GM12878 (cell line): Measurements from ENCODE around the gene CARD19. TPM values are rescaled to one million over a fixed set of nuclear protein-coding genes. Genes with fewer than 3 reads are reported as not detected.
A peak's percentile ranks its signal among the peaks of the same experiment; 100 is the strongest.

ENCODE experiments used
- ATAC-seq: fragments of 200-7000 bp; cut with Tn5 transposase; 3 replicates; pipeline ENCODE4 v1.9.1; 2020; ENCODE audit warnings: mild to moderate bottlenecking, moderate library complexity
- BruUV-seq: library from RNA; stranded (reverse); fragments of 400-500 nt; replicated peaks from 2 replicates; lab custom pipeline; 2021; lab: Mats Ljungman, UMichigan
- CTCF ChIA-PET: fragments of 300-600 bp; sonication (Branson Sonifier 250); formaldehyde crosslinking; extraction: SDS; loops from one replicate; lab custom pipeline; 2021; ENCODE audit warnings: inconsistent platforms; lab: Yijun Ruan, JAX
- POLR2A ChIA-PET: fragments of 350-600 bp; formaldehyde crosslinking; extraction: SDS; loops from one replicate; lab custom pipeline; 2021; ENCODE audit warnings: inconsistent platforms; lab: Charles Lee
- RAD21 ChIA-PET: fragments of 300-600 bp; sonication (Branson Sonifier 250); formaldehyde crosslinking; loops from one replicate; lab custom pipeline; 2023; ENCODE audit warnings: antibody characterized with exemption; ENCODE audit not compliant: unreplicated experiment; lab: Charles Lee
- SMC1A ChIA-PET: fragments of 300-600 bp; sonication (Branson Sonifier 250); formaldehyde crosslinking; loops from one replicate; lab custom pipeline; 2023; ENCODE audit not compliant: unreplicated experiment, uncharacterized antibody; lab: Charles Lee
- DNase-seq: peaks from one replicate; pipeline ENCODE4 v3.0.0-alpha.2; 2011; ENCODE audit warnings: low read depth, low spot score
- FAIRE-seq: peaks from 3 replicates; lab custom pipeline; 2011; peaks lifted over from hg19 to GRCh38; lab: Jason Lieb, UNC
- H2AFZ ChIP-seq: 2 replicates; pipeline ENCODE4 v1.6.0; 2011; ENCODE audit warnings: low read depth, low read length, control low read depth; ENCODE audit not compliant: control insufficient read depth
- H3K27ac ChIP-seq: 2 replicates; pipeline ENCODE4 v1.5.1; 2011; ENCODE audit warnings: control low read depth; ENCODE audit not compliant: control insufficient read depth, insufficient read depth
- H3K27me3 ChIP-seq, 2 experiments: replicated peaks in 1 of 2; 2 replicates each; pipeline versions ENCODE4 v1.6.0 to v1.6.1; 2011; ENCODE audit warnings: low read length in 1 of 2; ENCODE audit not compliant: control insufficient read depth in 2 of 2, insufficient read depth in 2 of 2
- H3K36me3 ChIP-seq, 2 experiments: 2 replicates each; pipeline ENCODE4 v1.5.1; 2011; ENCODE audit warnings: low read length in 1 of 2; ENCODE audit not compliant: control insufficient read depth in 2 of 2, insufficient read depth in 2 of 2
- H3K4me1 ChIP-seq: 2 replicates; pipeline ENCODE4 v1.6.1; 2011; ENCODE audit warnings: mild to moderate bottlenecking, low read length, moderate library complexity, mixed read lengths; ENCODE audit not compliant: control insufficient read depth, insufficient read depth
- H3K4me2 ChIP-seq: 2 replicates; pipeline ENCODE4 v1.6.0; 2011; ENCODE audit warnings: control low read depth; ENCODE audit not compliant: control insufficient read depth, insufficient read depth
- H3K4me3 ChIP-seq: fragments of 200-600 bp; sonication (generic); 2 replicates; pipeline ENCODE4 v1.5.1; 2016
- H3K79me2 ChIP-seq: 2 replicates; pipeline ENCODE4 v1.6.0; 2011; ENCODE audit warnings: low read length; ENCODE audit not compliant: control insufficient read depth, insufficient read depth
- H3K9ac ChIP-seq: 2 replicates; pipeline ENCODE4 v1.8.0; 2011; ENCODE audit warnings: low read length, control low read depth, mixed read lengths; ENCODE audit not compliant: control insufficient read depth, insufficient read depth
- H3K9me3 ChIP-seq: replicated peaks from 3 replicates; pipeline ENCODE4 v1.5.1; 2011; ENCODE audit warnings: mild to moderate bottlenecking, low read length; ENCODE audit not compliant: control insufficient read depth, insufficient read depth
- H4K20me1 ChIP-seq: 2 replicates; pipeline ENCODE4 v1.6.0; 2011; ENCODE audit not compliant: control insufficient read depth, insufficient read depth
- NKRF ChIP-seq: fragments of 450-650 bp; conservative IDR thresholded peaks from 2 replicates; pipeline ENCODE4 v1.6.1; 2017; ENCODE audit warnings: mild to moderate bottlenecking, moderate library complexity
- PAX5 ChIP-seq: IDR thresholded peaks from 2 replicates; pipeline ENCODE4 v1.6.1; 2011; ENCODE audit warnings: low read depth, low read length, borderline replicate concordance
- SIN3A ChIP-seq: IDR thresholded peaks from 2 replicates; pipeline ENCODE4 v1.6.1; 2012; ENCODE audit warnings: low read depth, low read length, improper control_type of control experiment
- SUZ12 ChIP-seq: fragments of 200-600 bp; sonication (generic); IDR thresholded peaks from one replicate; pipeline ENCODE4 v1.6.1; 2018; ENCODE audit warnings: antibody characterized with exemption, mild to moderate bottlenecking; ENCODE audit not compliant: unreplicated experiment
- TAF1 ChIP-seq: IDR thresholded peaks from 2 replicates; pipeline ENCODE4 v1.6.1; 2011; ENCODE audit warnings: mild to moderate bottlenecking, low read depth, low read length, borderline replicate concordance
- WGBS: methylation state at CpG from one replicate; pipeline ENCODE4 v1.1.6; 2016; ENCODE audit warnings: low lambda C conversion rate; ENCODE audit not compliant: insufficient replicate concordance, insufficient coverage; ENCODE audit errors: missing lambda C conversion rate; 5-methylcytosine and 5-hydroxymethylcytosine counted together
- in situ Hi-C: fragments of 300-500 bp; cut with MboI; formaldehyde crosslinking; loops from 9 replicates; pipeline ENCODE4 v1.14.3; 2018; ENCODE audit warnings: mixed read lengths
- intact Hi-C: fragments of 100-400 bp; cut with micrococcal nuclease; formaldehyde crosslinking; loops from one replicate; pipeline ENCODE4 v1.14.2; 2022; ENCODE audit not compliant: unreplicated experiment
- polyA plus RNA-seq, 11 experiments: library from polyadenylated mRNA; depleted of rRNA in 4 of 11; unstranded in 6 of 11; stranded (reverse) in 5 of 11; fragments of >200 nt; fragmentation: Nextera tagmentation in 4 of 11; fragmentation: Illumina TruSeq in 1 of 11; extraction: Ambion mirVana in 4 of 11; extraction: Trizol in 1 of 11; gene quantifications; 1 replicate in 1 of 11; 2 replicates in 10 of 11; pipeline versions ENCODE4 v1.2.1 to v1.2.3, GENCODE V29; 2011 to 2016; ENCODE audit warnings: inconsistent platforms in 2 of 11, missing spikeins in 2 of 11, low read depth in 1 of 11
- total RNA-seq, 4 experiments: library from RNA; depleted of rRNA in 3 of 4; stranded (reverse); fragments of >200 nt in 3 of 4; fragmentation: Illumina TruSeq in 1 of 4; extraction: Trizol in 1 of 4; gene quantifications; 2 replicates each; pipeline versions ENCODE4 v1.2.1 to v1.2.3, GENCODE V29; 2013 to 2021

Gene CARD19
- total and polyA plus RNA-seq, 10 of the 15 experiments (the other 5 are each of a cell fraction or from before 2014, with no cell fraction given) = 0.61 to 41.6 (median 19.9) TPM

GRCh38 chr9:93131599-93132286, 35.7 kb downstream of the CARD19 start:
- ChIA-PET POLR2A (interaction anchor here (0.5 to 1.0 kb wide), 3 partner anchors 11 to 81 kb away, joined by 3 to 5 read pairs (median 3); no protein-coding TSS in a partner anchor), RAD21 (interaction anchor here (5.4 kb wide), 1 partner anchor 23 kb away, joined by 21 read pairs; no protein-coding TSS in a partner anchor), CTCF (interaction anchor here (0.5 kb wide), 1 partner anchor 334 kb away, joined by 3 read pairs; no protein-coding TSS in a partner anchor), SMC1A (interaction anchor here (1.2 to 2.5 kb wide), 2 partner anchors 12 to 23 kb away, joined by 4 to 6 read pairs; no protein-coding TSS in a partner anchor)
- Histone ChIP-seq H3K27ac (no peak overlapping the region; the same call in 1 of the 2 replicates), H3K4me1 (peaks cover 32% of the 10 kb centered on the region), H3K27me3 (no peaks in the 10 kb centered on the region; a peak in 1 of 4 replicates), H3K9me3 (no peaks in the 10 kb centered on the region), H3K79me2 (peaks cover 12% of the 10 kb centered on the region), H3K36me3 (no peaks in the 10 kb centered on the region), H4K20me1 (no peaks in the 10 kb centered on the region), H3K9ac (no peak overlapping the region), H2AFZ (no peak overlapping the region), H3K4me2 (peak overlapping the region; percentile 95), H3K4me3 (no peak overlapping the region)
- intact Hi-C loops (no loop called here), in situ Hi-C loops (no loop called here)
- WGBS = 70% methylated on average over 13 of the region's 13 CpGs
- DNase-seq = no peak
- no TSS peak for BruUV-seq
- TF ChIP-seq SIN3A = no peak
- no peak for TF ChIP-seq PAX5
- no peak for TF ChIP-seq NKRF
- no peak for TF ChIP-seq TAF1
- TF ChIP-seq SUZ12 = no peak
- no peak for FAIRE-seq
- ATAC-seq = no peak
